Esophagus muscularis mucosa (tissue), 4 donors: ENCODE results near the gene SCNN1B. TPM values are rescaled to one million over a fixed set of nuclear protein-coding genes. Genes with fewer than 3 reads are reported as not detected.

Experiments
- DNase-seq: peaks from one replicate; pipeline ENCODE4 v3.0.0-alpha.2; 2017; ENCODE audit errors: extremely low spot score
- H3K27ac ChIP-seq, 4 donors: fragments of 200-600 bp; sonication (generic); replicated peaks in 1 of 4; 1 replicate in 3 of 4; 2 replicates in 1 of 4; pipeline ENCODE4 v1.5.1; 2016 to 2019; ENCODE audit warnings: mild to moderate bottlenecking in 1 of 4
- H3K27me3 ChIP-seq, 4 donors: fragments of 200-600 bp; sonication (generic); one replicate each; pipeline versions ENCODE4 v1.5.1 to v1.6.0; 2016 to 2019
- H3K36me3 ChIP-seq, 4 donors: fragments of 200-600 bp; sonication (generic); one replicate each; pipeline ENCODE4 v1.5.1; 2016 to 2019
- H3K4me1 ChIP-seq, 4 donors: fragments of 200-600 bp; sonication (generic); one replicate each; pipeline ENCODE4 v1.5.1; 2016 to 2019
- H3K4me3 ChIP-seq, 4 donors: fragments of 200-600 bp; sonication (generic); 1 replicate in 2 of 4; 2 replicates in 2 of 4; pipeline ENCODE4 v1.5.1; 2016 to 2019; ENCODE audit warnings: mild to moderate bottlenecking in 4 of 4, moderate library complexity in 1 of 4
- H3K9me3 ChIP-seq, 4 donors: fragments of 200-600 bp; sonication (generic); 1 replicate in 3 of 4; 2 replicates in 1 of 4; pipeline ENCODE4 v1.5.1; 2016 to 2019
- EP300 ChIP-seq: sonication (generic); formaldehyde crosslinking; IDR thresholded peaks from one replicate; pipeline ENCODE4 v1.6.1; 2017; ENCODE audit warnings: antibody characterized with exemption
- POLR2A ChIP-seq: fragments of 450-650 bp; IDR thresholded peaks from one replicate; pipeline ENCODE4 v1.6.1; 2017; ENCODE audit warnings: antibody characterized with exemption, moderate library complexity, mild to moderate bottlenecking, low read depth
- POLR2AphosphoS5 ChIP-seq, 2 donors: sonication (generic); formaldehyde crosslinking; IDR thresholded peaks; one replicate each; pipeline ENCODE4 v1.6.1; 2017; ENCODE audit warnings: antibody characterized with exemption in 2 of 2
- WGBS: methylation state at CpG from one replicate; pipeline ENCODE4 v1.1.5; 2018; 5-methylcytosine and 5-hydroxymethylcytosine counted together
- intact Hi-C: fragments of 100-400 bp; cut with DNase I; formaldehyde crosslinking; loops from one replicate; pipeline ENCODE4 v1.15.1; 2023
- total RNA-seq, 4 donors: library from RNA; depleted of rRNA; stranded (reverse); fragments of >200 nt; gene quantifications; one replicate each; pipeline versions ENCODE4 v1.1.0 to v1.2.1, GENCODE V29; 2016
- TF ChIP-seq, protein P1 (sequence below), 3 experiments: fragments of 200-600 bp in 2 of 3; fragments of 450-650 bp in 1 of 3; sonication (generic) in 2 of 3; IDR thresholded peaks; one replicate each; pipeline ENCODE4 v1.5.1; 2017 to 2019; ENCODE audit warnings: antibody characterized with exemption in 3 of 3, mild to moderate bottlenecking in 2 of 3, moderate library complexity in 1 of 3

Gene SCNN1B
- total RNA-seq, 4 donors from 2014 or later: 1.2 to 4.2 (median 4.0) TPM

GRCh38 chr16:23306199-23307100, 4.3 kb downstream of the SCNN1B start:
- Histone ChIP-seq H3K36me3 (no peaks in the 10 kb centered on the region), H3K4me1 (peaks cover 5 to 15% (median 11%) of the 10 kb centered on the region in 4 donors), H3K4me3 (no peak overlapping the region), H3K27ac (no peak overlapping the region), H3K27me3 (peaks cover 0 to 34% (median 11%) of the 10 kb centered on the region in 4 donors), H3K9me3 (peaks cover 0 to 7% (median 3%) of the 10 kb centered on the region in 4 donors)
- intact Hi-C loops: no loop called here
- 76% methylated on average over 7 of the region's 7 CpGs for WGBS
- DNase-seq: no peak
- no peak for TF ChIP-seq POLR2AphosphoS5 (IDR thresholded peaks at IDR 0.05)
- no peak for TF ChIP-seq POLR2A
- TF ChIP-seq, protein P1, sequence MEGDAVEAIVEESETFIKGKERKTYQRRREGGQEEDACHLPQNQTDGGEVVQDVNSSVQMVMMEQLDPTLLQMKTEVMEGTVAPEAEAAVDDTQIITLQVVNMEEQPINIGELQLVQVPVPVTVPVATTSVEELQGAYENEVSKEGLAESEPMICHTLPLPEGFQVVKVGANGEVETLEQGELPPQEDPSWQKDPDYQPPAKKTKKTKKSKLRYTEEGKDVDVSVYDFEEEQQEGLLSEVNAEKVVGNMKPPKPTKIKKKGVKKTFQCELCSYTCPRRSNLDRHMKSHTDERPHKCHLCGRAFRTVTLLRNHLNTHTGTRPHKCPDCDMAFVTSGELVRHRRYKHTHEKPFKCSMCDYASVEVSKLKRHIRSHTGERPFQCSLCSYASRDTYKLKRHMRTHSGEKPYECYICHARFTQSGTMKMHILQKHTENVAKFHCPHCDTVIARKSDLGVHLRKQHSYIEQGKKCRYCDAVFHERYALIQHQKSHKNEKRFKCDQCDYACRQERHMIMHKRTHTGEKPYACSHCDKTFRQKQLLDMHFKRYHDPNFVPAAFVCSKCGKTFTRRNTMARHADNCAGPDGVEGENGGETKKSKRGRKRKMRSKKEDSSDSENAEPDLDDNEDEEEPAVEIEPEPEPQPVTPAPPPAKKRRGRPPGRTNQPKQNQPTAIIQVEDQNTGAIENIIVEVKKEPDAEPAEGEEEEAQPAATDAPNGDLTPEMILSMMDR (IDR thresholded peaks at IDR 0.05): no peak
- no peak for TF ChIP-seq EP300

GRCh38 chr16:23310217-23310616, 8.1 kb downstream of the SCNN1B start:
- Histone ChIP-seq H3K27me3 (no peaks in the 10 kb centered on the region), H3K36me3 (no peaks in the 10 kb centered on the region), H3K4me3 (no peak overlapping the region), H3K9me3 (peaks cover 0 to 7% (median 3%) of the 10 kb centered on the region in 4 donors), H3K4me1 (no peaks in the 10 kb centered on the region), H3K27ac (no peak overlapping the region)
- intact Hi-C loops: no loop called here
- no peak for DNase-seq
- no peak for TF ChIP-seq EP300
- TF ChIP-seq, protein P1 (IDR thresholded peaks at IDR 0.05): no peak

DNA sequence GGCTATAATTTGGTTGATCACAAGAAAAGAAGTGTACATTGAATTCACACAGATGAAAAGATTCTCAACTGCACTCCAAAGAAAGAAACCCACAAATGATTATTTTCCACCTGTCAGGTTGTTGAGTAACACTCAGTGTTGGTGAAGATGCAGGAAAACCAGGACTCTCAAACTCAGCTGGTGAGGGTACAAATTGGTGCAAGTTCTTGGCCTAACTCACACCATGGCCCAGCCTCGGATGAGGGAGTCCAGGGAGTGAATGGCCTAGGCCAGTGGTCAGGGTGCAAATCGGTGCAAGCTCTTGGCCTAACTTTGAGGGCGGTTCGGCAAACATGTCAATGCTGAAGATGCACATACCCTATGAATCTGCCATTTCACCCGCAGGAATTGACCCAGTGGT, 8.6 kb downstream of the SCNN1B start:
- Histone ChIP-seq H3K4me3 (no peak overlapping the region), H3K36me3 (no peaks in the 10 kb centered on the region), H3K4me1 (no peaks in the 10 kb centered on the region), H3K27ac (no peak overlapping the region), H3K27me3 (no peaks in the 10 kb centered on the region), H3K9me3 (peaks cover 0 to 7% (median 3%) of the 10 kb centered on the region in 4 donors)
- TF ChIP-seq POLR2AphosphoS5 (IDR thresholded peaks at IDR 0.05) (no peak), POLR2A (no peak), EP300 (no peak)
- TF ChIP-seq, protein P1 (IDR thresholded peaks at IDR 0.05): no peak
- 94% methylated on average over 5 of the region's 5 CpGs for WGBS
- DNase-seq: no peak
- intact Hi-C loops: no loop called here

GRCh38 chr16:23316232-23316631, 14.1 kb downstream of the SCNN1B start:
- no peak overlapping the region for H3K4me3 ChIP-seq
- 88% methylated on average over 2 of the region's 2 CpGs for WGBS
- H3K36me3 ChIP-seq: no peaks in the 10 kb centered on the region
- intact Hi-C loops: no loop called here
- no peak overlapping the region for H3K27ac ChIP-seq
- H3K9me3 ChIP-seq: peaks cover 0 to under 1% (median 0%) of the 10 kb centered on the region in 4 donors
- DNase-seq: no peak
- TF ChIP-seq, protein P1 (IDR thresholded peaks at IDR 0.05): no peak
- TF ChIP-seq POLR2A (no peak), POLR2AphosphoS5 (IDR thresholded peaks at IDR 0.05) (no peak), EP300 (no peak)
- H3K27me3 ChIP-seq: peaks cover 0 to 1% (median 0%) of the 10 kb centered on the region in 4 donors
- H3K4me1 ChIP-seq: no peaks in the 10 kb centered on the region
